NCI-H748 treated with DMSO at 0.1 percent for 48 hours (cell line): ENCODE measurements around the gene OBI1.

Experiments
- DNase-seq: peaks from one replicate; lab custom pipeline; 2025; lab: John Stamatoyannopoulos, UW

The OBI1 gene

DNA sequence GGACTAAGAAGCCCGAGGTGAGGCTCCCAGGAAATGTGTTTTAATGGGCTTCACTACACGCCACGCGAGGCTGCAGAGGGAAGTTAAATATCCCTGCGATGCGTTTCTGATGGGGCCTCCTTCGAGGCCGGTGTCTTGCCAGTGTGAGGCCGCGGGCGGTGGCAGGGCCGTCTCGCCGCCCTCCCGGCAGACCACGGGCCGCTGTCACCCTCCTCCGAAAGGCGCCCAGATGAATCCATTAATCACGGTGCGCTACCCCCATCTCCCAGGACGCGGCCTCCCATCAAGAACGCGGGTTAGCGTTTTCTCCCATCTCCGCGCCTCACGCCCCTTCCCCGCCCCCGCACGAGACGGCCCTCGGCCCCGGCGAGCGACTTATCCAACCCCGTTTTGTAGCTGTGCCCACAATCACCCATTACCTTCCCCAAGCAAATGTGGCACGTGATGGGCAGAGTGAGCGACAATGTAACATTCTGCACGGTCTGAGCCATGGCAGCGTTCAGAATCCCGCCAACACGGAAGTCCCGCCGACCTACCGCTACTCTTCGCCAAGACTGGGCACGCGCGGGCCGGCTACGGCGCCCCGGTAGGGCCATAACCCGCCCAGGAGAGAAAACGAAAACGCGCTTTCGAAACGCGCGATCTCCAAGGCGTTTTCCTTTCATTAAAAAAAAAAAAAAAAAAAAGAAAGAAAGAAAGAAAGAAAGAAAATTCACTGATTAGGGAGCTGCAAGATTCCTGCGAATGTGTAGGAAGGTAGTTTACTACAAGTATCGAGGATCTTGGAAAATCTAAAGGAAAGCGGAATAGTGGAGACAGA is at the start of gene OBI1:
OBI1 (minus strand) TSS at position 526 of the 820 bp plus-strand sequence; CDS start at position 491, 35 bp downstream.
- peak; percentile 77 for DNase-seq

- DNase-seq: no peak
Observed at GRCh38 chr13:78701383-78701782, 42.4 kb upstream of the OBI1 start.

DNA sequence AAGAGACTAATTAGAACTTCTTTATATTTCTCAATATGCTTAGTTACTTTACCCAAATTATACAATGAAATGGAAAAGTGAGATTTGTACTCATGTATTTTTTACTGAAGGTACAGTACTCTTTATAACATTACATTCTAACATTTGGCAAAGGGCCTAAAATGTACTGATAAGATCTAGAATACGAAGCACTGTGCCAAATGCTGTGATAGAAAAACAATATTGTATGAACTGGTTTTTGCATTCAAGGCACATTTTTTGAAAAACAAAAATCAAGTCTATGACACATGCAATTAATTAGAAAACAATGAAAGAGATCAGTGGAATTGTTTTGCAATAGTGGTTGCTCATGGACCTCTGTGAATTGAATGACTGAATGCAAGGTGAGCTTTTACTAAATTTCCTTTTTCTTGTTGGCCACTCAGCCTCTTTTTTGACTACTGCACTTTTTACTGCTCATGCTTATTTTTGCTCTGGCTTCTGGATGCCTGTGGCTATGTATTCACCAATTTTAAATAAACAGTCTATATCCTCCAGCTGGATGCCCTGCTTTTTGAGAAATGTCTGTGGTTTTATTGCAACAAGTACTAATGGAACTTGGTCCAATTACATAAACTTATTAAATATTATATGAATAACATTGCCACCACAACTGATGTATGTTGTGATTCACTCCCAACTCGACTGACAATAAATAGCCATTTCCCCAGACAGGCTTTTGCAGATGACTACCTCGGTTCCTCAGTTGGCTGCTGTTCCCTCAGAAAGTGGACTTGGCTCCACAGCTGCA is 41.4 kb upstream of the OBI1 start:
- no peak for DNase-seq

- no peak for DNase-seq
Observed at GRCh38 chr13:78689011-78689410, 30.1 kb upstream of the OBI1 start.

DNA sequence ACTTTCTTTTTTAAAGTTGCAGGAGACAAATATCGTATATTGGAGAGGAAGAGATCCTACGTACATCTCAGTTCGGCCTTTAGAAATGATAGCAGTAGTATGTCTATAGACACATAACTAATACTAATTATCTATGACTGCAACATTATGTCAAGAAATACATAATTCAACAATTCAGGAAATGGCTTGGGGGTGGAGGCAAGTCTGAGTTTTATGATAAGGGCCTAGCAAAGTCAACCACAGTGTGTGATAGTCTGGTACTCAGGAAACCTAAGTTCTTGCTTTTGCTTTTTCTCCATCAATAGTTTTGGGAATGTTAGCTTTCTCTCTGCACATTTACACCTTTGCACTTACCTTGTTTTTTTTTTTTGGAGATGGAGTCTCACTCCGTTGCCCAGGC is 27.5 kb upstream of the OBI1 start:
- no peak for DNase-seq

GRCh38 chr13:78680576-78681350 is 21.8 kb upstream of the OBI1 start:
- peak; percentile 34 for DNase-seq

- peak; percentile 34 for DNase-seq
Observed at GRCh38 chr13:78680115-78680561, 21.2 kb upstream of the OBI1 start.

- DNase-seq: no peak
Observed at GRCh38 chr13:78679329-78679728, 20.4 kb upstream of the OBI1 start.

DNA sequence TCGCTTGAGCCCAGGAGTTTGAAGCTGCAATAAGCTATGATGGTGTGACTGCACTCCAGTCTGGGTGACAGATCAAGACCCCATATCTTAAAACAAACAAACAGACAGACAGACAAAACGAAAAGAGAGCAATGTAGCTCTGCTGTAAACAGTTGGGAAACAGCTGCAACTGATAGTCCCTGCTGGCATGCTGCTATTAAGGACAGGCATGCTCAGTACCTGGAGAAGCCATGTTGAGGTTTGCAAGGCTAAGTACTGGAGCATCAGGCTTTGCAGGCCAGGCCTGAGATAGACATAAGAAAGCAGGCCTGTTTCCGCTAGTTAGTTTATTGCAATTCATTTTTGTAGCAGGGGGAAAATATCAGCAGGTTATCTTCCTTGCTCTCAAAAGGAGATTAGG is 16.2 kb upstream of the OBI1 start:
- DNase-seq: no peak

DNA sequence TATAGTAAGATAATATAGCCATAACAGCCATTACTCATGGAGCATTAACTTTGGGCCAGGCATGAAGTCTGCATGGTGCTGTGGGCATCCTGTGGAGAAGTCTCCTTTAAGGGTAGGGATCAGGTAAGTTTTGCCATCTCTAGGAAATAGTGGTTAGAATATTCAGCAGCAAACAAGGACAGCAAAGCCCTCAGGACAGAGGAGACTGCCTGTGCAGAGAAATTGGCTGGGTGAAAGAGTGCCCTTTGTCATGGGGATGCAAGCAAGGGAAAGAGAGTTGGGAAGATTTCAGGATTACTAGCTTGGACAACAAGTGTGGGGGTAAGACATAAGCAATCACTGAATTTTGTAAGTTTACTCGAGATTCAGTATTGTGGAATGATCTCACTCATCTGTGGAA is 15.7 kb upstream of the OBI1 start:
- DNase-seq: no peak

- no peak for DNase-seq
Observed at GRCh38 chr13:78662467-78662866, 3.5 kb upstream of the OBI1 start.

DNA sequence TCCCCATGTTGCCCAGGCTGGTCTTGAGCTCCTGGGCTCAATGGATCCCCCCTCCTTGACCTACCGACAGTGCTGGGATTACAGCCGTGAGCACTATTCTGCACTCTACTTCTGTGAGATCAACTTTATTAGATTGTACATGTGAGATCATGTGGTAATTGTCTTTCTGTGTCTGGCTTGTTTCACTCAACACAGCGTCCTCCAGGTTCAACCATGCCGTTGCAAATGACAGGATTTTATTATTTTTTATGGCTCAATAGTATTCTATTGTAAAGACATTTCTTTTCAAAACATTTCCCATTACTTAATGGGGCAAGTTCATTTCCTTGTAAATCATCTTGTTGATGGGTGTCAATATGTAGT is 1.5 kb upstream of the OBI1 start:
- no peak for DNase-seq

- DNase-seq: no peak
Observed at GRCh38 chr13:78659732-78660494, 958 bp upstream of the OBI1 start.

- no peak for DNase-seq
Observed at GRCh38 chr13:78659450-78659730, 435 bp upstream of the OBI1 start.

- DNase-seq: peak; percentile 34
Observed at GRCh38 chr13:78657699-78658629, 991 bp downstream of the OBI1 start.

DNA sequence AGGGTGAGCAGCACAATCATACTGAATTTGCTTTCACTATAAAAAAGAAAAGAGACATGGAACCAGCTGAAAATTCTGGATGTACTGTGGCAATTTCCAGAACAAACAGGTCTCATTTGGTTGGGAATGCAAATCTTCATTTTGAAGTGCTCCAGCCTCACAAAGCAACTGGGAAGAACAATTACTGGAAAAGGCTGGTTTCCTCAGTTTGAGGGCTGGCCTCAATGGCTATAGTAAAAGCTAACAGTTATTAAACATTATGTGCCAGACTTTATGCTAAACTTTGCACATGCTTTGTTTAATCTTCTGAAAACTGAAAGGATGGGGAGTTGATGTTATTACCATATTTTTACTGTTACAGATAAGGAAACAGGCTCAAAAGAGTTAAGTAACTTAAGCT is 3.0 kb downstream of the OBI1 start:
- DNase-seq: no peak

- no peak for DNase-seq
Observed at GRCh38 chr13:78655007-78655406, 3.9 kb downstream of the OBI1 start.

DNA sequence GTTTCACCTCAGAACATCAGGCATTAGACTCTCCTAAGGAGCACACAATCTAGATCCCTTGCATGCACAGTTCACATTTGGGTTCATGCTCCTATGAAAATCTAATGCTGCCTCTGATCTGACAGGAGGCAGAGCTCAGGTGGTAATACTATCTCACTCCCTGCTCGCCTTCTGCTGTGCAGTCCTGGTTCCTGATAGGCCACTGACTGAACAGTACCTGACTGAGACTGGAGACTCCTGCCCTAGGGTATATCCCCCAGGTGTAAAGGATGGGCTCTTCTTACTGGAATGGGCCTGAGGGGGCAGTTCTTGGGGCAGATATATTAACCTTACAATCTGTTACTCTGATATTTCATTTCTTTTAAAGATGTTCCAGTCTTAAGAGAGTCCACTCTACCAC is 6.3 kb downstream of the OBI1 start:
- no peak for DNase-seq

DNA sequence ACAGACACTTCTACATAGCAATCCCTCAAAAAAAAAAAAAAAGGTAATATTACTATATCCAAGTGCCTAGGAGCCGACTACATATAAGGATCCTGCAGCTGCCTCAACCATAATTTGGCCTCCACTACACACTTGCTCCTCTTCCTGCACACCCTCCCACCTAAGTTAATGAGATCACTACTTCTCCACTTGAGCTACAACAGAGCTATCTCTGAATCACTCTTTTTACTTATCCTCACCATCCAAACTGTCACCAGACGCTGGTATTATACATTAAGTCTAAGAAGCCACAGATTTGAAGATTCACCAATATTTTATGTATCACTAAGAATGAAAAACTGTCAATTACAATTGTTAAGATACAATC is 8.3 kb downstream of the OBI1 start:
- DNase-seq: no peak

GRCh38 chr13:78649997-78650716 is 8.8 kb downstream of the OBI1 start:
- DNase-seq: no peak
